HG03108 (cell line): Measurements from ENCODE around the gene HIRA.

Experiments
- ATAC-seq: cut with Tn5 transposase; IDR thresholded peaks from one replicate; pipeline ENCODE4 v1.9.1; 2021; ENCODE audit warnings: moderate library complexity; ENCODE audit not compliant: unreplicated experiment

Gene HIRA

DNA sequence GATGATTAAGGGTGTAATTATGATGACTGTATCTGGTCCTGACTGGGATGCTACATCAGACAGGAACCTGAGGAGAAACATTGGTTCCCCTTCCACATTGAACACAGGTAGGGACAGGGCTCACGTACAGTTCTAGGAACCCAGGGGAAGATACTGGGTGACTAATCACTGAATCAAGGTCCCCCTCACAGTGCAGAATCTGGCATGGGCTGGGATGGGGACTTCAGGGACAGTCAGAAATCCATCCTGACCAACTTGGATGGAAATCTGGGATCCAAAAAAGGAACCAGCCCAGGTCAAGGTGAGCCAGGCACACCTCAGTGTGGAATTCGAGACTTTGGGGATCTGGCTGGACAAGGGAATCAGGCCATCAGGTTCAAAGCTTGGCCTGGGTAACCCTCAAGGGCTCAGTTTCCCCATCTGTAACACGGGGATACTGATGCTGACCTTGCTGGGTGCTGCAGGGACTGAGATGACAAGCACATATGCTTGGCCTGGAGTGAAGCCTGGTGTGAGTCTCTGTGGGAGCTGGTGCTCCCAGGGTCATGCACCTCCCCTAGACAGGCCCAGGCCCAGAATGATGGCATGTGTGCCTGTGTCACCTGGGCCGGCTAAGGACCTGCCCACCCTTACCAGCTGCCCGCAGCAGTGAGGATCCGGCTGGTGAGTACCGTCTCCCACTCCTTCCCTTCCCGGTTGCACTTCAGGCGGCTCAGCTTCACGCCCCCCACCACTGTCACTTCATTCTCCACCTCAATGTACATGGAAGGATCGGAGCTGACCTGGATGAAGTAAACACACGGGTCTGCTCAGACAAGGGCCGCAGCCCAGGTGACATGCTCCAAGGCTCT is 72.6 kb downstream of the HIRA start:
- no peak for ATAC-seq

DNA sequence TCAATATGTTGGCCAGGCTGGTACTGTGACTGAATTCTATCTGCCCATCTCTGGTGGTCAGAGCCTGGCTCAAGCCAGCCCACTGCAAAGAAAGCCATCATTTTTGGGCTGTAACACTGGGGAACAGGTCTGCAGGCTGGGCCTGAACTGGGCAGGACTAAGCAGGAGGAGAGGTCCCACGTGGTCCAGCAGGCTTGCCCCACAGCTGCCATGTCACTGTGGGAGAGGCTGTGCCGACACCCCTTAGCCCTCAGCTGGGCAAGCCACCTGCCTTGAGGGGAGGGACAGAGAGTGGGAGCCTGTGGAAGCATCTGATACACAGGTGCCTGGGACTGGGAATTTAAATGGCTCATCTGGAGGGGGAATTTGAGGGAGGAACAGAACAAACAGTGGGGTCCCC is 73.3 kb downstream of the HIRA start:
- ATAC-seq = no peak

GRCh38 chr22:19357270-19358105 is 74.0 kb downstream of the HIRA start:
- no peak for ATAC-seq

GRCh38 chr22:19356708-19357269 is 74.7 kb downstream of the HIRA start:
- ATAC-seq = no peak

DNA sequence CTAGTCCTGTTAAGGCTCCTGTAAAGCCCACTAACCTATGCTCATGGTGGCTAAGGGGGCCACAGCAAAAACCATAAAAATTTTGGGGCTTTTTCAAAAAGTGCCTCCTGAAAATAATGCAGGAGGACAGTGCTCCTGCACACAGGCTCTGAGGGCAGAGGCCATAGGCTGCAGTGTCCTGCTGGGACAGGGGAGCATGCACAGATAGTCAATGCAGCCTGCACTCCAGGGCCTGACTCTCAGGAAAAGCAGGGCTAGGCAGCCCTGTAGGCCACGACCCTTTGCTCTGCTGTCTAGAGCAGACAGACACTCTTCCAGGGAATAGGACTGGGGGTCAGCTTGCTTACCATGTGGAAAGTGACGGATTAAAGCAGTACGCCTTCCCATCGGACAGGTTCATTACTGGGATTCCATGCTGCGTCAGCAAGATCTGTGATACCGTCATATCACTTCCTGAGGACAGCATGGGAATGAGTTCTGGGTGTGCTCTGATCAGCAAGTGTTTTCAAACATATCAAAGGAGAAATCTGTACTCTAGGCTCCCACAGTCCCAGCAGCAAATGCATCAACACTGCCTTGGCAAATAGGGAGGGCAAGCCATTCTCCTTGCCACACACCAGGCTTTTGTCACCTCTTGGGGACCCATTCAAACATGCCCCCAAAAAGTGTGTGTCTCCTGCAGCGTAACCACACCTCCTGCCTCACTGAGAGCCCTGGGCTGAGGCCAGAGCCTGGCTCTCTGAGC is 75.9 kb downstream of the HIRA start:
- ATAC-seq = no peak

DNA sequence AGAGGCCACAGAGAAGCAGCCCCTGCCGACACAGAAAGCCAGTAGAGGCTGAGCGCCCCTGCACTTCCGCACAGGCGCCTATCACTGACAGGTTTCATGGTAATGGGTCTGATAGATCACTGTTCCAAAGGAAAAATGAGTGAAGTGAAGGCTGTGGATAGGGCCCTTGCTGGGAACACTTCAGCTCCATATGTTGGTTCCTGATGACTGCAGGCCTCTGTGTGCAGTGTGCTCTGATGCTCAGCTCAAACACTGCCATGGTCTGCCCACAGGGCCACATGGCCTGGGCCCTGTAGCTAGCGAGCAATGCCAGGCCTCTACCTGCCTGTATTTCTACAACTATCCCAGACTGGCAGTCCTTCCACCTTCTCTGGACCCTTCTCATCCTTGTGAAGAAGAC is 77.3 kb downstream of the HIRA start:
- ATAC-seq = no peak

GRCh38 chr22:19353363-19354131 is 78.0 kb downstream of the HIRA start:
- no peak for ATAC-seq

GRCh38 chr22:19352766-19353165 is 78.8 kb downstream of the HIRA start:
- ATAC-seq = no peak

- no peak for ATAC-seq
Measured at GRCh38 chr22:19352217-19352616, 79.3 kb downstream of the HIRA start.

DNA sequence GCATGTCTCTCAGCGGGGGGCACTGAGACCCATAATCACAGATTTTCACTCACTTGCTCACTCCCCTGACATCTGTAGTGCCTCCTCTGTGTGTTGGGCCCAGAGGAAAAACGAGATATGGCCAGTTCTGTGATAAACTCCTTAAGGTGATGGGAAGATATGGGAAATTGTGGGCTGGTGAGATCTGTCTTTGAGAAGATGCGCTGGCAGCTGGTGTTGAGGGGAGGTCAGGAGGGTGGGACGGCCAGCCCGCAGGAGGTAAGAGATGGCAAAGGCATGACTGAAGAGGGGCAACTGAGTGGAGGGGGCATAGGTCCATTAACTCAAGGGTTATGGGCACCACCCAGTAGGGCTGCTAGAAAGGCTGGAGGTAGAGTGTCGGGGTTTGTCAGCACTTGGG is 79.9 kb downstream of the HIRA start:
- ATAC-seq = no peak

DNA sequence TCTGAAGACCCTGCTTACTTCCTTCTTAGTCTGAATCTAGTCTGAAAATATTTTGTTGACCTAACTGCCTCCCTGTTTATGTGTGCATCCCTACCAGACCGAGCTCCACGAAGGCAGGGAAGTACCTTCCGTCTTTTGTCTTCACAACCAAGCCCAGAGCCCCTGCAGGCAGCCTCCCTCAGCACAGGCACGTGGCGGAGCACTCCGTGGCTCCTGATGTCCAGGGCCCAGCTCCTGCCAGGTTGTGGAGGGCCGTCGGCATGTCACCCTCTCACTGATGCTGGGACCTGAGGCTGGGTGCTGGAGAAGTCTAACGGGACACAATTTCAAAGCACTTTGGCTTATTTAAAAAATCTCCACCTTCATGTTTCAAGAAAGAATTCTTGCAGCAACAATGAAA is 80.6 kb downstream of the HIRA start:
- no peak for ATAC-seq

DNA sequence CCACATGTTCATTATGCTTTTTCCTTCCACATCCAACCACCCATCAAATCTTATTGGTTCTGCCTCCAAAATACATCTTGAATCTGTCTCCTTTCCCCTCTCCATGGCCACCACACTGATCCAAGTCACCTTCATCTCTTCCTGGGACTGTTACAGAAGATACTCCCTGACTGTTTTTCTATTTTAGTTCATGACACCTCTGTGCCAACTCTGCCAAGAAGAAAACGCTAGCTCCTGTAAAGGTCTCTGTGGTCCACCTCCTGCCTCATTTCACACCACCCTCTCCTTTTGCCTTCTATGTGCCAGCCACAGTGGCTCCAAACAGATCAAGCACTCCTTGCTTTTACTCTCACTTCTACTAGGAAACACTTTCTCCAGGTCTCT is 81.1 kb downstream of the HIRA start:
- no peak for ATAC-seq

DNA sequence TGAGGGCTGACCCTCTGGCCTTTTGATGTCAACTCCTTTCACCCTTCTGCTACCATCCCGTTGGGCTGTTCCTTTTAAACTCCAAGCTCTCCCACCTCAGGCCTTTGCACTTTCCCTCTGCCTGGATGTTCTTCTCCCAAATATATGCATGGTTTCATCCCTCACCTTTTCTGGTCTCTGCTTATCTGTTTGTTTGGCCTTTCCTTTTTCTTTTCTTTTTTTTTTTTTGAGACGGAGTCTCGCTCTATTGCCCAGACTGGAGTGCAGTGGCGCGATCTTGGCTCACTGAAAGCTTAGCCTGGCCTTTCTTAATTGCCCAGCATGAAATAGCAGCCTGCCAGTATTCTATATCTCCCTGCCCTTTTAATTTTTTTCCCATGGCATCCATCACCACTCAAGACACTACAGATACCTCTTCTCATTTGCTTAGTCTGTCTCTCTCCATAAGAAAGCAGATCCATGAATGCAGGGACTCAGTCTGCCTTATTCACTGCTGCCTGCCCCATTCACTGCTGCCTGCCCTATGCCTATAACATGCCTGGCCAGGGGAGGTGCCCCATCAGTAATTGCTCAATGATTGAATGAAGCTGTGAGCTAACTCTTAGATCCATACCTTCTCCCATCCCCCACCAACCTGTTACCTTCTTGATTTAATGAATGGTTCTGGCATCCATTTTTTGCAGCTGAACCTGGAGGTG is 81.6 kb downstream of the HIRA start:
- no peak for ATAC-seq

- ATAC-seq = no peak
Measured at GRCh38 chr22:19346677-19347265, 84.8 kb downstream of the HIRA start.

DNA sequence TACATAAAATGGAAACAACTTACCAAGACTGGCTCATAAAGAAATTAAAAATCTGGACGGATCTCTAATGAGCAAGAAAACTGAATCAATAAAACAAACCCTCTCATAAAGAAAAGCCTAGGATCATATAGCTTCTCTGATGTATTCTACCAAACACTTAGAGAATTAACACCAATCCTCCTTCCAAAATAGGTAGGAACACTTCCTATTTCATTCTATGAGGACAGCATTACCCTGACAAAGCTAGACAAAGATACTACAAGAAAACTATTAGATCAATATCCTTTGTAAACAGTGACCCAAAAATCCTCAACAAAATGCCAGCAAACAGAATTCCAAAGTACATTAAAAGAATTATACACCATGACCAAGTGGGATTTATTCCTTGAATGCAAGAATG is 87.1 kb downstream of the HIRA start:
- ATAC-seq = no peak

DNA sequence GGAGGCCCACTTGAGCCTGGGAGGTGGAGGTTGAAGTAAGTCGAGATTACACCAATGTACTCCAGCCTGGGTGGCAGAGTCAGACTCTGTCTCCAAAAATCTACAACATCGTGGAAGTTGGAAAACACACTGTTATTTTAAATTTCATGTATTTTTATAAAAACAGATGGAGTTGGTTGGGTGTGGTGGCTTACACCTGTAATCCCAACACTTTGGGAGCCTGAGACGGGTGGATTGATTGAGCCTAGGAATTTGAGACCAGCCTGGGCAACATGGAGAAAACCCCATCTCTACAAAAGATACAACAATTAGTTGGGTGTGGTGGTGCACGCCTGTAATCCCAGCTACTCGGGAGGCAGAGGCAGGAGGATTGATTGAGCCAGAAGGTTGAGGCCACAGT is 88.1 kb downstream of the HIRA start:
- no peak for ATAC-seq

DNA sequence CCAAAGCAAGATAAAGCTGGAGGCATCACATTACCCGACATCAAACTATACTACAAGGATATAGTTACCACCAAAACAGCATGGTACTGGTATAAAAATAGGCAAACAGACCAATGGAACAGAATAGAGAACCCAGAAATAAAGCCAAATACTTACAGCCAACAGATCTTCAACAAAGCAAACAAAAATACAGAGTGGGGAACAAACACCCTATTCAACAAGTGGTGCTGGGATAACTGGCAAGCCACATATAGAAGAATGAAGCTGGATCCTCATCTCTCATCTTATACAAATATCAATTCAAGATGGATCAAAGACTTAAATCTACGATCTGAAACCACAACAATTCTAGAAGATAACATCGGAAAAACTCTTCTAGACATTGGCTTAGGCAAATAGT is 90.0 kb downstream of the HIRA start:
- ATAC-seq = no peak

DNA sequence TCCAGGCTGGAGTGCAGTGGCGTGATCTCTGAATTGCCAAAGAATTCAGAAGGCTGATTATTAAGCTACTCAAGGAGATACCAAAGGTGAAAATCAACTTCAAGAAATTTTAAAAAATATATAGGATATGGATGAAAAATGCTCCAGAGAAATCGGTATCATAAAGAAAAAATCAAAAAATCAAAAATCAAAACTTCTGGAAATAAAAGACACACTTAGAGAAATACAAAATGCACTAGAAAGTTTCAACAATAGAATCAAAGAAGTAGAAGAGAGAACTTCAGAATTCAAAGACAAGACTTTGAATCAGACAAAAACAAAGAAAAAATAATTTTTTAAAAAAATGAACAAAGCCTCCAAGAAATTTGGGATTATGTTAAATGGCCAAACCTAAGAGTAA is 94.4 kb downstream of the HIRA start:
- ATAC-seq = no peak
